Measurements from ENCODE around the gene NINL.

- no peak for TF ChIP-seq CTCF (IDR thresholded peaks at IDR 0.05 in 8 of 11, conservative IDR thresholded peaks at IDR 0.05 in 3 of 11)
- no peak for TF ChIP-seq POLR2AphosphoS5 (IDR thresholded peaks at IDR 0.05)
- TF ChIP-seq POLR2A (IDR thresholded peaks at IDR 0.05), result no peak
Observed at GRCh38 chr20:25511183-25511582, 74.1 kb downstream of the NINL start.

Measured in spleen (tissue), 7 donors.